ENCODE measurements around the gene SF3A1.

The SF3A1 gene

DNA sequence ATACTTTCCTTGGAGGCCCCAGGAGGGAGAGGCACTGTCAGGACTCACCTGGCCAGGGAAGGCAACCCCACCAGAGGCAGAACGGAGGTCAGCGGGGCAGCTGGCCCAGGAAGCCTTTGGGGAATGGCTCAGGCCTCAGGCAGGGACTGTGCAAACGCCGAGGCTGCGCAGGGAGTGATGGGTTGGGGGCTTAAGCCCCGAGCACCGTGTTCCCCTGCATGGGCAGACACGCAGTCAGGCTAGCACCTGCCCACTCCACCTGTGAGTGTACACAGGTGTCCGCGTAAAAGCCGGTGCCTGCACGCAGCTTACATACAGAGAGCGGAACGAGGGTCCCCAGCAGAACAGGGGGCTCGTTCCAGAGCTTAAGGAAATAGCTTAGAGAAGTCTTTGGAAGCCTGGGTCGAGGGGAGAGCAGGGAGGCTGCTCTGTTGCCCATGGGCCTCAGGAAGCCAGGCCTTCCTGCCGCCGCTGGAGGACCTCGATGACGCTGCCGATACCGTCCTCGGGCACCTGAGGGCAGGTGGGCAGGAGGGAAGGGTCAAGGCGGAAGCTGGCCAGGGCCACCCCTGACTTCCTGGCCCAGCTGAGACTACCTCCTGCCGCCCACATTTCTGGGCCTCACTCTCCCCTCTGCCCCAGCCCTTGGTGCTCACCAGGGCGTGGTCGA, 71.4 kb downstream of the SF3A1 start:
- no peak for DNase-seq

DNA sequence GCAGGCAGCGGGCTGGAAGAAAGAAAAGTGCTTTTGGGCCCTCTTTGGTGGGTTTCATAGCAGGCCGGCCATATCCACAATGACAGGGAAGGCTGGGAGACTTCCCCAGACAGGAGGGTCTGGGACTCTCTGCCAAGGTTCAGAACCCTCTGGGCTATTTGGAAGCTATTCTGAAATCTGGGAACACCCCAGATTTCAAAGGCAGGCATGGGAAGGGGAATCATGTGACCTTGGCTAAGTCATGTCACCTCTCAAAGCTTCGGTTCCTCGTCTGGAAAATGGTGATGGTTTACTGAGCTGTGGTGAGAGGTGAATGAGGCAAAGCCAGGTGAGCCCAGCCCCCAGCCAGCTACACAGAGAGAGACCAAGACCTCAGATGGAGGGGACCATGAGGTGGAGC, 72.0 kb downstream of the SF3A1 start:
- DNase-seq, result no peak

DNA sequence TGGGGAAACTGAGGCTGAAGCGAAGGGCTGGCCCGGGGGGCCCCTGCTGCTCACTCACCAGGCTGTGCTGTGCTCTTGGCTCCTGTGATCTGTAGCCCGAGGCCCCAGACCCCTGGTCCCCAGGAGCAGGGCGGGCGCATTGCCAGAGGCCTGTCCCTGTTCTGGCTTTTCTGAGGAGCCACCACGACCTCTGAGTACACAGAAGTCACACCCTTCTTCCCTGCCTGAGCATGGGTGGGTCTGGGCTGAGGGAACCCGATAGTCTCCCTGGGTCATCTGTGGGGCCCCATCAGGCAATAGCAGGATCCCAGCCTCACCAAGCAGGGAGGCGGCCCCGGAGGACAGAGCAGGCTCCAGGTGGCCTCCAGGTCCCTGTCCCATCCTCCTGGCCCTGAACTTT, 72.5 kb downstream of the SF3A1 start:
- no peak for DNase-seq

DNA sequence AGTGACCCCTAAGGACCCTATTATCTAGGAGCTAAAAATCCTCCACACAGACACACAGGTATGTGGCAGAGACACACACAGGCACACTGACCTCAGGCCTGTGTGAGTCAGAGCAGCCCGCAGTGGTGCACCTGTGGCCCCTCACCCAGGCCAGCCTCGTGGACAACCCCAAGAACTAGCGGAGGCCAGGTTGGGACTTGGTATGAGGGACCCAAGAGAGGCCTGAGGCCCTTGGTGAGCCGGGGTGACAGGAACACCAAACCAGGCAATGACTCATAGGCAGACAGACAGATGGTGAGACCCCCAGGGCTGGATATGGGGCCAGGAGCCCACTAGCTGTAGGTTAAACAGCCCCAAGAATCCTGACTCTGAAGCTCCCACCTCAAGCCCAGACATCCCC, 73.4 kb downstream of the SF3A1 start:
- DNase-seq, result no peak

DNA sequence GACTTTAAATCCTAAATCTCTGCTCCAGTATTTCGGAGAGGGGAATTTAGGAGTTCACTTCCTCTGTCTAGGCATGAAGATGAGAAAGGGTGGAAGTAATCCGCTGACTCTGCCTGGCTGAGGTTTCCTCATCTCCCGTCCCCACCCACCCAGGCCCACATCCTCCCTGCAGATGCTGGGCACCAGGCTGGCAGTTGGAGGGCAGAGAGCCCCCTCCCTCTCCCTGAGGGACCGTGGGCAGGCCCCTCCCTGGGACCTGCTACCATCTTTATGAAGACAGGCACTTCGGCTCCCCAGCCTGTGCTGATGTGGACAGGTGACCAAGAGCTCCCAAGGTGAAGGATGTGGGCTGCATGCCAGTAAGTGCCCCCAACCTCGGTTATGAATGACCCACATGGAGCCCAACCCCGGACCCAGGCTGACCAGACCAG, 74.1 kb downstream of the SF3A1 start:
- DNase-seq, result no peak
